Erythroblast (primary cell): ENCODE data around the gene BEND2.

Source experiments
- GATA1 ChIP-seq: IDR thresholded peaks from 2 replicates; pipeline ENCODE4 v1.6.1; 2011; ENCODE audit warnings: low read depth, mild to moderate bottlenecking, control low read depth, low read length, moderate library complexity
- POLR2A ChIP-seq: IDR thresholded peaks from 2 replicates; pipeline ENCODE4 v1.6.1; 2011; ENCODE audit warnings: mild to moderate bottlenecking, low read length

- TF ChIP-seq POLR2A (no peak), GATA1 (no peak)
Observed at GRCh38 chrX:18252644-18253359, 32.1 kb upstream of the BEND2 start.
